ENCODE measurements around the gene NOP56. TPM values are rescaled to one million over a fixed set of nuclear protein-coding genes. Genes with fewer than 3 reads are reported as not detected.

The NOP56 gene
- polyA plus RNA-seq, 3 donors, result 70.0 to 161 (median 105) TPM

- WGBS, 3 donors, result 4 to 16% (median 8%) methylated on average over 1 of the region's 1 CpG
- H3K27ac ChIP-seq (ENCODE audit: low read depth, low read length), result no peak overlapping the region
Measured at GRCh38 chr20:2633381-2633780, 19.1 kb upstream of the NOP56 start.

DNA sequence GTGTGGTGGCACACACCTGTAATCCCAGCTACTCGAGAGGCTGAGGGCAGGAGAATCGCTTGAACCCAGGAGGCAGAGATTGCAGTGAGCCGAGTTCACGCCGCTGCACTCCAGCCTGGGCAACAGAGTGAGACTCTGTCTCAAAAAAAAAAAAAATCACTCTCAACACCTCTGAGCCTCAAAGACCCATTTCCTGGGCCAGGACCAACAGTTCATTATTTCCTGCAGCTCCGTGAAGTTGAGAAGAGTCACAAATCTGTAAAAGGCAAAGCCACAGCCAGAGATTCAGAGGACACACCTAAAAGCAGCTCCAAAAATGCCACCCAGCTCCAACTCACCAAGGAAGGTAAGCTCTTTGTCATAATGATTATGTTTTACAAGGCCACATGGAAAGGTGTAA, 15.2 kb upstream of the NOP56 start:
- no peak overlapping the region for H3K27ac ChIP-seq (ENCODE audit: low read depth, low read length)
- WGBS, 3 donors, result 80 to 82% (median 80%) methylated on average over 6 of the region's 6 CpGs

- H3K27ac ChIP-seq (ENCODE audit: low read depth, low read length), result no peak overlapping the region
- 59 to 63% (median 62%) methylated on average over 1 of the region's 1 CpG for WGBS, 3 donors
Measured at GRCh38 chr20:2640260-2640659, 12.2 kb upstream of the NOP56 start.

GRCh38 chr20:2640899-2641298, 11.5 kb upstream of the NOP56 start:
- WGBS, 3 donors, result 84 to 90% (median 86%) methylated on average over 9 of the region's 9 CpGs

DNA sequence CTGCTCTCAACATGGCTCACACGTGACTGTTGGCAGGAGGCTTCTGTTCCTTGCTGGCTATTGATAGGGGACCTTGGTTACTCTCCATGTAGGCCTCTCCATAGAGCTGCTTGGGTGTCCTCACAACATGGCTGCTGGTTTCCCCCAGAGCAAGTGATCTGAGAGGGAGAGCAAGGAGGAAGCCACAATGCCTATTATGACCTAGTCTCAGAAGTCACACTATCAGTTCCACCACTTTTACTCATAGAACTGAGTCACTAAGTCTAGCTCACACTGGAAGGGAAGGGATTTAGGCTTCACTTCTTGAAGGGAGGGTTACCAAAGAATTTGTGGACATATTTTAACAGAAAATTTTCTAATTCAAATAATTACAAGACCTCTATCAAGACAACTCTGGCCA, 8.7 kb upstream of the NOP56 start:
- WGBS, 3 donors, result 94 to 100% (median 96%) methylated on average over 1 of the region's 1 CpG
- no peak overlapping the region for H3K27ac ChIP-seq (ENCODE audit: low read depth, low read length)

More at GRCh38 chr20:2640899-2641298, 11.5 kb upstream of the NOP56 start:
- no peak overlapping the region for H3K27ac ChIP-seq (ENCODE audit: low read depth, low read length)

- 0 to 1% (median 0%) methylated on average over 55 to 56 of the region's 56 CpGs for WGBS, 3 donors
- no peak overlapping the region for H3K27ac ChIP-seq (ENCODE audit: low read depth, low read length)
Measured at GRCh38 chr20:2652724-2653555, 508 bp downstream of the NOP56 start.

DNA sequence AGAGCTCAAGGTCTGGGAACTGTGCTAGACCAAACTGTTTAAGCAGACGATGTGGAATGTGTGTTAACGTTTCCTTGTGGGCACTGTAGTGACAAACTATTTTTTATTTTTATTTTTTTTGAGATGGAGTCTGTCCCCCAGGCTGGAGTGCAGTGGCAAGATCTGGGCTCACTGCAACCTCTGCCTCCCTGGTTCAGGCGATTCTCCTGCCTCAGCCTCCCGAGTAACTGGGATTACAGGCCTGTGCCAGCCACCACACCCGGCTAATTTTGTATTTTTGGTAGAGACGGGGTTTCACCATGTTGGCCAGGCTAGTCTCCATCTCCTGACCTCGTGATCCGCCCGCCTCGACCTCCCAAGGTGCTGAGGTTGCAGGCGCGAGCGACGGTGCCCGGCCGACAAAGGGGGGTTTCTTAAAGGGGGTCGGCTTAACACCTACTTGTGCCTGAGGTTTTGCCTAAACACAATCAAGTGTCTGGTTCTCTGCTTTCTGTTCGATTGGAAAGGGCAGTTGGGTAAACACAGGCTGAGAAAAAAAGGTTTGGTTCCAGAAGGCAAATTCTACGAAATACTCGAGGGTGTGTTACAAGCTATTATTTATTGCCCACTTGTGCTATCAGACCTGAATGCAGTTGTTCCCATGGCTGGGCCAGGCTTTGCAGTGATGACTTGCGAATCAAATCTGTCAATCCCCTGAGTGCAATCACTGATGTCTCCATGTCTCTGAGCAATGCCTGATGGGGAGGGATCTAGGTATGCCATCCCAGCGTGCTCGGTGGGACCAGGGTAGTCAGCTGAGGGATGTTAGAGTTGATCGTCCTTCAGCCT, 1.3 kb downstream of the NOP56 start:
- 33 to 42% (median 34%) methylated on average over 24 of the region's 24 CpGs for WGBS, 3 donors
- H3K27ac ChIP-seq (ENCODE audit: low read depth, low read length), result no peak overlapping the region

- 83 to 85% (median 84%) methylated on average over 9 of the region's 9 CpGs for WGBS, 3 donors
Measured at GRCh38 chr20:2654384-2654822, 2.0 kb downstream of the NOP56 start.

GRCh38 chr20:2654831-2655230, 2.4 kb downstream of the NOP56 start:
- H3K27ac ChIP-seq (ENCODE audit: low read depth, low read length), result no peak overlapping the region
- 84 to 91% (median 90%) methylated on average over 3 of the region's 3 CpGs for whole genome bisulfite sequencing, 3 donors

More at GRCh38 chr20:2654384-2654822, 2.0 kb downstream of the NOP56 start:
- no peak overlapping the region for H3K27ac ChIP-seq (ENCODE audit: low read depth, low read length)

DNA sequence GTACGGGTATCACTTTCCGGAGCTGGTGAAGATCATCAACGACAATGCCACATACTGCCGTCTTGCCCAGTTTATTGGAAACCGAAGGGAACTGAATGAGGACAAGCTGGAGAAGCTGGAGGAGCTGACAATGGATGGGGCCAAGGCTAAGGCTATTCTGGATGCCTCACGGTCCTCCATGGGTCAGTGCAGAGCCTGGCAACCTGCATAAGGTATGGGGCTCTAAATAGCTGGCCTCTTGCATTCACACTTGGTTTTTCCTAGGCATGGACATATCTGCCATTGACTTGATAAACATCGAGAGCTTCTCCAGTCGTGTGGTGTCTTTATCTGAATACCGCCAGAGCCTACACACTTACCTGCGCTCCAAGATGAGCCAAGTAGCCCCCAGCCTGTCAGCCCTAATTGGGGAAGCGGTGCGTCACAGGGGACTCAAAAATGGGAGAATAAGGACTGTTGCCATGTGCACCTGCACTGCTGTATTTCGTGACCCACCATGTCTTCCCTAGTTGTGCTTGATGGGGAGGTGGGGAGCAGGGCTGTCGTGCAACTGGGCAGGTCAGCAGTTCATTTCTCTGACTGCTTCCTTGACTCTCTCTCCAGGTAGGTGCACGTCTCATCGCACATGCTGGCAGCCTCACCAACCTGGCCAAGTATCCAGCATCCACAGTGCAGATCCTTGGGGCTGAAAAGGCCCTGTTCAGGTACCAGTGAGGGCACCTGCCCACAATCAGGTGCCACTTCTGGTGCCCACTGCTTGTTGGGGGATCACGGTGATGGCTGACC, 3.1 kb downstream of the NOP56 start:
- 90 to 94% (median 93%) methylated on average over 17 of the region's 17 CpGs for WGBS, 3 donors

GRCh38 chr20:2656471-2657117, 4.2 kb downstream of the NOP56 start:
- no peak overlapping the region for H3K27ac ChIP-seq (ENCODE audit: low read depth, low read length)
- 87 to 90% (median 88%) methylated on average over 12 of the region's 12 CpGs for WGBS, 3 donors

More for the DNA sequence above, 3.1 kb downstream of the NOP56 start:
- no peak overlapping the region for H3K27ac ChIP-seq (ENCODE audit: low read depth, low read length)

DNA sequence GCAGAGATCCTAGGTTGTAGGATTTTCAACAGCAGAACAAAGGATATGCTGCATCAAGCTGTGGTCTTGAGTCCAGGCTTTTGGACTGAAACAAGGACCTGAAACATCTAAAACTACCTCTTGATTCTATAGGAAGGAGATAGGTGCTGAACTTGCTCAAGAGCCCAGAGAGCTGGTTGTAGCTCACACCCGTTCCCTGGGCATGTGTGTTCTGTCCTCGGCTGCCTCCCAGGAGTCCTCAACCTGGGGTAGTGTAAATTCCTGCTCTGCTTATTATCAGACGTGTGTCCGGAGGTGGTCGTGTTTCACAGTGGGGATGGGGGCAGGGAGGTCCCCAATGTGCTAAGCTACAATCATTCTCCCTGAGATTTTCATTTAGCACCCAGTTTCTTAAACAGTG, 4.8 kb downstream of the NOP56 start:
- 69 to 77% (median 75%) methylated on average over 5 of the region's 5 CpGs for WGBS, 3 donors

GRCh38 chr20:2657674-2658073, 5.2 kb downstream of the NOP56 start:
- WGBS, 3 donors, result 76 to 93% (median 87%) methylated on average over 5 of the region's 5 CpGs

More for the DNA sequence above, 4.8 kb downstream of the NOP56 start:
- H3K27ac ChIP-seq (ENCODE audit: low read depth, low read length), result no peak overlapping the region

GRCh38 chr20:2658414-2659354, 6.3 kb downstream of the NOP56 start:
- WGBS, 3 donors, result 74 to 81% (median 77%) methylated on average over 13 of the region's 13 CpGs
- no peak overlapping the region for H3K27ac ChIP-seq (ENCODE audit: low read depth, low read length)

More at GRCh38 chr20:2657674-2658073, 5.2 kb downstream of the NOP56 start:
- no peak overlapping the region for H3K27ac ChIP-seq (ENCODE audit: low read depth, low read length)

GRCh38 chr20:2659547-2659946, 7.1 kb downstream of the NOP56 start:
- H3K27ac ChIP-seq (ENCODE audit: low read depth, low read length), result no peak overlapping the region
- WGBS, 3 donors, result 88 to 92% (median 89%) methylated on average over 10 of the region's 10 CpGs

GRCh38 chr20:2663364-2663886, 11.0 kb downstream of the NOP56 start:
- H3K27ac ChIP-seq (ENCODE audit: low read depth, low read length), result no peak overlapping the region
- WGBS, 3 donors, result 4 to 10% (median 8%) methylated on average over 13 of the region's 13 CpGs
